Epithelial cell of proximal tubule (primary cell): ENCODE measurements around the gene BRD1. TPM values are rescaled to one million over a fixed set of nuclear protein-coding genes. Genes with fewer than 3 reads are reported as not detected.

Source experiments
- DNase-seq: peaks from one replicate; pipeline ENCODE4 v3.0.0-alpha.2; 2011; ENCODE audit warnings: low read depth
- H3K4me3 ChIP-seq: 2 replicates; pipeline ENCODE4 v1.5.1; 2011; ENCODE audit warnings: low read depth, mild to moderate bottlenecking, low read length
- CTCF ChIP-seq: conservative IDR thresholded peaks from 2 replicates; pipeline ENCODE4 v1.5.1; 2012; ENCODE audit warnings: low read depth, mild to moderate bottlenecking, low read length
- total RNA-seq: library from RNA; depleted of rRNA; stranded (reverse); fragments of >200 nt; gene quantifications from 2 replicates; pipeline ENCODE4 v1.2.3, GENCODE V29; 2015

Gene BRD1
- total RNA-seq, 1 donor from 2014 or later = 41.8 TPM

DNA sequence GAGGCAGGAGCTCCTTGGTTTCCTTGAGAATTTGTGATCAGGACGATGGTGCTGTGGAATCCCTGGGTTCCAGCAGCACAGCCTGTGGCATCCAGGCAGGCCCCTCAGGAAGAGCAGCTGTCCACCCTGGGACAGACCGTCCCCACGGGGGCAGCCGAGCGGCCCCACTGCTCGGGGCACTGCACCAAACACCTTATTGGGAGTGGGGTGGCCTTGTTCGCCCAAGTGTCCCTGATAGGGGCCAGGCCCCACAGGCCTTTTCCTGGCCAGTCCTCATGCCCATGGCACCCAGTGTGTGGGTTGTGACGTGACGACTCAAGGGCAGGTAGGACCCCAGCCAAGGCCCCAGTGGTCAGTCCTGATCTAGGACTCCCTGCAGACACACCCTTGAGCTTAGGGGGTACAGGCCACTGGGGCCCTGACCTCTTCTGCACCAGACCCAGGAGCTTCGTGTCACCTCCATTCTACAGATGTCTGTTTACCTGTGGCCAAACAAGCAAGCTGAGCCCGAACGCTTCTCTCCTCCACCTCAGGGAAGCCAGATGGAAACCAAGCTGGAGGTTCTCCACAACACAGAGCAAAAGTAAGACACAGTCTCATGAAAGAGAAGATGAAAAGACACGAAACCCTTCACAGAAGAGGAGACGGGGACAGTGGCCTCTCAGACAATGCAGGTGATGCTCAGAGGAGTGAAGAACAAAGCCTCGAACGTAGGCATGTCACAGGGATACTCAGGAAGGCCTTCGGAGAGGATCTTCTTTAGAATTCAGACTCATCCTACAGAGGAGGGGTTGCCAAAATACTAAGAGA is 1.6 kb upstream of the BRD1 start:
- TF ChIP-seq CTCF = no peak
- H3K4me3 ChIP-seq = no peak overlapping the region
- DNase-seq = no peak

DNA sequence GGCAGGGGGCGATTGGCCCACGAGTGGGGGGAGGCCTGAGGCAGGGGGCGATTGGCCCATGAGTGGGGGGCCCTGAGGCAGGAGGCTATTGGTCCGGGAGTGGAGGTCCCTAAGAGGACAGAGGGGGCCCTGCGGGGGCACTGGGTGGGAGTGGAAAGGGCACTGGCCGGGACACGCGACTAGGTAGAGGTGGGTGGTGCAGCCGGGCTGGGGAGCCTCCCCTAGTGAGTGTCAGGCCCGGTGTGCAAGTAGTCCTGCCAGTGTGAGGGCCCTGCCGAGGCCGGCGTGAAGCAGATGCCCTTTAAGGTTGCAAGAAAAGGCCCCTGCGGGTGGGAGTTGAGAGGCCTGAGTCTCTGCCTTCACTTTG is 909 bp upstream of the BRD1 start:
- DNase-seq = no peak
- no peak for TF ChIP-seq CTCF
- H3K4me3 ChIP-seq = no peak overlapping the region

- H3K4me3 ChIP-seq = peak overlapping the region; percentile 84
- TF ChIP-seq CTCF = no peak
- no peak for DNase-seq
Observed at GRCh38 chr22:49827271-49827852, 311 bp downstream of the BRD1 start.

DNA sequence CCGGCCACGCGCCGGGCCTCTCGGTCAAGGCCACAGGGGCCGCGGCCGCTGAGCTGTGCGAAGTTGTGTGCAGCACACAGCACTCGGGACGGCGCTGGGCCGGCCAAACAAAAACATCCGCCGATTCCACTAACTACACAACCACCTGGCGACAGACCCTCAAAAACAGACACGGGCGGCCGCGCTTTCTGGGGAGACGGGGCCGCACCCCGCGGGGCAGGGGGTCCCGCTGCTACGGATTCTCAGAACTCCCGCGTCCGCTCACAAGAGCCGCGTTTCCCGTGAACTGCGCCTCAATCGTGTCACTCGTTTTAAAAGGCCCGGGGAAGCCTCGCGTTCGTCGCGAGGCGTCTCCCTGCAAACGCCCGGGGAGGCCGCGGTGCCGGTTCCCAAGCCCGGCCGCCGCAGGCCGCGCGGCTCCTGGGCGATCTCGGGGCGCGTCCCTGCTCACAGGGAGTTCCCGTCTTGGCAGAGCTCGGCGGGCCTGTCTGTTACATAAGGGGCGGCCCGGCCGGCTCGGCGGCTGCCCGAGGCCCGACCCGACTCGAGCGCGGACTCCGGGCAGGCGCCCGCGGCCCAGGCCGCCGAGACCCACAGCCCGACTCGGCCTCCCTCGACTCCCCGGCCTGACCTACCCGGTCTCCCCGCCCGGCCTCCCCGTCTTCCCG is 936 bp downstream of the BRD1 start:
- DNase-seq = no peak
- TF ChIP-seq CTCF = no peak
- H3K4me3 ChIP-seq = peak overlapping the region; percentile 84

DNA sequence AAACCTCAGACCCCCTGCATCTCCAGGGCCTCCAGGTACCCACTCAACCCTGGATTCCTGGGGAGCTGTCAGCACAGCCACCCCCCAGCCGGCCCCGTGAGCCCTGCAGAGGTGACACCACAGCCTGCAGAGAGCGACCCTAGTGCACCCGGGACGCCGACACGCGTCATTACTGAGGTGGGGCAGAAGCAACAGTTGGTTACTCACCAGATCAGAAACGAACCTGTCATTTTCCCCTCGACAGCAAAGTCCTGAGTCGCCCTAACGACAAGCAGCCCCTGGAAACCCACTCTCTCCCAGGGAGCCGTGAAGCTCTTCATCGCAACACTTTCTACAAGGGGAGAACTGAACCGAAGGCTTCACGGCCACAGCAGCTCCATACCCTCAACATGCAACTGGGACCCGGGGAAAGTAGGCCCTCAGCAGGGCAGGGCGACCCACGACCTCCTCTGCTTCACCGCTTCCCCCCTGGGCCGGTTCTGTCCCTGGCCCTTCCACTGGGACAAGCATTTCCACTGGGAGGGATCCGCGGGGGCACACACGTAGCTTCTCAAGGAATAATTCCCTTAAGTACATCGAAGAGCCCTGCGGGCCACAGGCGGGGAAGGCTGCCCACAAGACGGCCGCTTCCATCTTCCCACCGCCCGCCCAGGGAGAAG is 1.6 kb downstream of the BRD1 start:
- no peak for DNase-seq
- H3K4me3 ChIP-seq = peak overlapping the region; percentile 84
- TF ChIP-seq CTCF = no peak

DNA sequence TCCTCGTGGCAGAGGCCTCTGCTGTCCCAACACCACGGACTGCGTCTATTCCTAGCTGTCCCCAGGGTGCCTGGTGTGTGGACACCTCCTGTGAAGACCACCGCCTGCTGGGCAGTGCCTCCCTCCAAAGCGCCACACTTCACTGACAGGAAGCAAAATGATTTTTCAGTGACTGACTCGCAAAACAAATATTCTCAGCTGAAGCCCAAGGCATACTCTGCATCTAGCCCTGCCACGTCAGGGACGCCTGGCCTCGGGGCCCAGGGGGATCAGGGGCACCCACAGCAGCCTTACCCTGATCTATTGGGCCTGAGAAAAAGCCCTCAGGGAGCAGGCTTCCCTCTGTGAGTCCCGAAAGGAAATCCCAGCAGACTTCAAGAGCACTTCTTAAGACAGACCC is 2.2 kb downstream of the BRD1 start:
- H3K4me3 ChIP-seq = peak overlapping the region; percentile 84
- no peak for TF ChIP-seq CTCF
- no peak for DNase-seq
